ELF-1 (cell line): ENCODE measurements around the gene TFAP2B.

Source experiments
- DNase-seq: peaks from one replicate; pipeline ENCODE4 v3.0.0-alpha.2; 2016; ENCODE audit warnings: low read depth, low spot score

TFAP2B gene

GRCh38 chr6:50824552-50824951 is 5.9 kb downstream of the TFAP2B start:
- DNase-seq: no peak

GRCh38 chr6:50825375-50826036 is 6.8 kb downstream of the TFAP2B start:
- peak; percentile 72 for DNase-seq

- DNase-seq: no peak
Observed at GRCh38 chr6:50826037-50826761, 7.5 kb downstream of the TFAP2B start.

- DNase-seq: no peak
Observed at GRCh38 chr6:50826803-50827202, 8.1 kb downstream of the TFAP2B start.

- DNase-seq: no peak
Observed at GRCh38 chr6:50829049-50829448, 10.4 kb downstream of the TFAP2B start.

GRCh38 chr6:50829898-50830444 is 11.3 kb downstream of the TFAP2B start:
- peak; percentile 60 for DNase-seq

- DNase-seq: no peak
Observed at GRCh38 chr6:50831186-50831585, 12.5 kb downstream of the TFAP2B start.

GRCh38 chr6:50832912-50833311 is 14.2 kb downstream of the TFAP2B start:
- no peak for DNase-seq

GRCh38 chr6:50834929-50835410 is 16.3 kb downstream of the TFAP2B start:
- no peak for DNase-seq

- DNase-seq: no peak
Observed at GRCh38 chr6:50836231-50836630, 17.6 kb downstream of the TFAP2B start.

- no peak for DNase-seq
Observed at GRCh38 chr6:50837589-50838445, 19.1 kb downstream of the TFAP2B start.

GRCh38 chr6:50840112-50840810 is 21.6 kb downstream of the TFAP2B start:
- DNase-seq: no peak

GRCh38 chr6:50840811-50841192 is 22.1 kb downstream of the TFAP2B start:
- DNase-seq: no peak

GRCh38 chr6:50842446-50842845 is 23.8 kb downstream of the TFAP2B start:
- peak; percentile 92 for DNase-seq

- DNase-seq: peak; percentile 92
Observed at GRCh38 chr6:50842861-50843384, 24.3 kb downstream of the TFAP2B start.

GRCh38 chr6:50843842-50844241 is 25.2 kb downstream of the TFAP2B start:
- peak; percentile 91 for DNase-seq

- peak; percentile 89 for DNase-seq
Observed at GRCh38 chr6:50845499-50846143, 26.9 kb downstream of the TFAP2B start.

GRCh38 chr6:50846144-50846851 is 27.6 kb downstream of the TFAP2B start:
- peak; percentile 68 for DNase-seq

GRCh38 chr6:50846852-50847155 is 28.1 kb downstream of the TFAP2B start:
- DNase-seq: no peak
